Epithelial cell of proximal tubule (primary cell): ENCODE results near the gene ATXN3L. TPM values are rescaled to one million over a fixed set of nuclear protein-coding genes. Genes with fewer than 3 reads are reported as not detected.

Experiments used
- DNase-seq: peaks from one replicate; pipeline ENCODE4 v3.0.0-alpha.2; 2011; ENCODE audit warnings: low read depth
- H3K4me3 ChIP-seq: 2 replicates; pipeline ENCODE4 v1.5.1; 2011; ENCODE audit warnings: low read depth, mild to moderate bottlenecking, low read length
- CTCF ChIP-seq: conservative IDR thresholded peaks from 2 replicates; pipeline ENCODE4 v1.5.1; 2012; ENCODE audit warnings: low read depth, mild to moderate bottlenecking, low read length
- total RNA-seq: library from RNA; depleted of rRNA; stranded (reverse); fragments of >200 nt; gene quantifications from 2 replicates; pipeline ENCODE4 v1.2.3, GENCODE V29; 2015

Gene ATXN3L
- total RNA-seq: not detected in 2 replicates

GRCh38 chrX:13319953-13320352, at the start of gene ATXN3L:
Gene ATXN3L, minus strand, starts transcription at chrX:13320053. Its CDS starts 119 bp downstream, at chrX:13319934.
- no peak for TF ChIP-seq CTCF
- DNase-seq: no peak
- H3K4me3 ChIP-seq: no peak within 1 kb of the TSS

GRCh38 chrX:13369256-13370030, 49.6 kb upstream of the ATXN3L start:
- H3K4me3 ChIP-seq: no peak overlapping the region
- no peak for TF ChIP-seq CTCF
- DNase-seq: no peak

GRCh38 chrX:13367950-13368349, 48.1 kb upstream of the ATXN3L start:
- no peak for TF ChIP-seq CTCF
- no peak overlapping the region for H3K4me3 ChIP-seq
- DNase-seq: no peak

- no peak overlapping the region for H3K4me3 ChIP-seq
- no peak for TF ChIP-seq CTCF
- no peak for DNase-seq
Observed at GRCh38 chrX:13366698-13367097, 46.8 kb upstream of the ATXN3L start.

- no peak overlapping the region for H3K4me3 ChIP-seq
- DNase-seq: no peak
- no peak for TF ChIP-seq CTCF
Observed at GRCh38 chrX:13365161-13365560, 45.3 kb upstream of the ATXN3L start.

GRCh38 chrX:13364230-13364857, 44.5 kb upstream of the ATXN3L start:
- TF ChIP-seq CTCF: no peak
- DNase-seq: no peak
- no peak overlapping the region for H3K4me3 ChIP-seq
